CD4-positive, alpha-beta T cell treated with Interleukin-6 at 100 ng/mL for 8 hours (primary cell): Measurements from ENCODE around the gene HIRA.

Source experiments
- DNase-seq: peaks from one replicate; pipeline ENCODE4 v3.0.0-alpha.2; 2020; ENCODE audit warnings: mixed read lengths, low spot score

The HIRA gene, protein sequence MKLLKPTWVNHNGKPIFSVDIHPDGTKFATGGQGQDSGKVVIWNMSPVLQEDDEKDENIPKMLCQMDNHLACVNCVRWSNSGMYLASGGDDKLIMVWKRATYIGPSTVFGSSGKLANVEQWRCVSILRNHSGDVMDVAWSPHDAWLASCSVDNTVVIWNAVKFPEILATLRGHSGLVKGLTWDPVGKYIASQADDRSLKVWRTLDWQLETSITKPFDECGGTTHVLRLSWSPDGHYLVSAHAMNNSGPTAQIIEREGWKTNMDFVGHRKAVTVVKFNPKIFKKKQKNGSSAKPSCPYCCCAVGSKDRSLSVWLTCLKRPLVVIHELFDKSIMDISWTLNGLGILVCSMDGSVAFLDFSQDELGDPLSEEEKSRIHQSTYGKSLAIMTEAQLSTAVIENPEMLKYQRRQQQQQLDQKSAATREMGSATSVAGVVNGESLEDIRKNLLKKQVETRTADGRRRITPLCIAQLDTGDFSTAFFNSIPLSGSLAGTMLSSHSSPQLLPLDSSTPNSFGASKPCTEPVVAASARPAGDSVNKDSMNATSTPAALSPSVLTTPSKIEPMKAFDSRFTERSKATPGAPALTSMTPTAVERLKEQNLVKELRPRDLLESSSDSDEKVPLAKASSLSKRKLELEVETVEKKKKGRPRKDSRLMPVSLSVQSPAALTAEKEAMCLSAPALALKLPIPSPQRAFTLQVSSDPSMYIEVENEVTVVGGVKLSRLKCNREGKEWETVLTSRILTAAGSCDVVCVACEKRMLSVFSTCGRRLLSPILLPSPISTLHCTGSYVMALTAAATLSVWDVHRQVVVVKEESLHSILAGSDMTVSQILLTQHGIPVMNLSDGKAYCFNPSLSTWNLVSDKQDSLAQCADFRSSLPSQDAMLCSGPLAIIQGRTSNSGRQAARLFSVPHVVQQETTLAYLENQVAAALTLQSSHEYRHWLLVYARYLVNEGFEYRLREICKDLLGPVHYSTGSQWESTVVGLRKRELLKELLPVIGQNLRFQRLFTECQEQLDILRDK

GRCh38 chr22:19431649-19432132, at the start of gene HIRA:
Gene HIRA (minus strand): TSS chr22:19431733. CDS start chr22:19431476, 257 bp downstream.
- peak; percentile 74 for DNase-seq

GRCh38 chr22:19480789-19481188, 49.3 kb upstream of the HIRA start:
- DNase-seq = no peak

DNA sequence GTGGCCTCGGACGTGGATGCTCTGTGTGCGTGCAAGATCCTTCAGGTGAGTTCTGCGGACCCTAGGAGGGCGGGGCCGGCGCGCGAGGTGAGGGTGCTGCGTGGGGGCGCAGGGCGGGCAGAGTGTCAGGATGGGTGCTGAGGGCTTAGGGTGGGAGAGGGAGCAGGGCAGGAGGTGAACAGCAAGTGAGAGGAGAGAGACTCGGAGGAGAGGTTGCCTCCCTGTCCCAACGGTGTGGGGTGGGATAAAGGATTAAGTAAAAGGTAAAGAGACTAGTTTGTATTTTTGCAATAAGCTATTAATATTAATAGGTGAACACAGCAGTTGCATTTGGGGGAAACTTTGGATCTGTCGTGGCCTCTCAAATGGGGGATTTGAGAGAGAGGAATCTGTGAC, 48.6 kb upstream of the HIRA start:
- no peak for DNase-seq

GRCh38 chr22:19479355-19480172, 48.0 kb upstream of the HIRA start, which contains the start of gene CDC45:
Gene CDC45 (plus strand): TSS chr22:19479920. CDS start chr22:19479969, 49 bp downstream.
- DNase-seq = peak; percentile 95

- DNase-seq = peak; percentile 64
Measured at GRCh38 chr22:19478901-19479354, 47.4 kb upstream of the HIRA start, which contains the start of gene UFD1. Gene UFD1 (minus strand): TSS chr22:19479193. CDS start chr22:19479085, 108 bp downstream.

- no peak for DNase-seq
Measured at GRCh38 chr22:19478045-19478900, 46.7 kb upstream of the HIRA start.

GRCh38 chr22:19477321-19478044, 46.0 kb upstream of the HIRA start:
- DNase-seq = no peak

DNA sequence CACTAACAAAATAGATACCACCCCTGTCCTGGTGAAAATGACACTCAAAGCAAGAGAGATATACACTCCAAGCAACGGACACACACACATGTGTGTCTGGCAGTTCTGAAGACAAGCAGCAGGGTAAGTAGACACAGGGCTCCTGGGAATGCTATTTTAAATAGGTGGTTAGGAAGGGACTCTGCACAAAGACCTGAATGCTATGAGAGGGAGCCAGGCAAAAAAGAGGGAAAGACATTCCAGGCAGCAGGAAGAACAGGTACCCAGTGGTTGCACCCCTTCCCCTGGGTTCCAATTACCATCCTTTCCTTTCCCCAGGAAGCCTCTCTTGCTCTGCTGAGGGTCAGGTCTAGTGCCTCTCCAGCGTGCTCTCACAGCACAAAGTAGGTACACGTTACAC, 44.5 kb upstream of the HIRA start:
- DNase-seq = no peak

GRCh38 chr22:19473578-19473977, 42.0 kb upstream of the HIRA start:
- no peak for DNase-seq

DNA sequence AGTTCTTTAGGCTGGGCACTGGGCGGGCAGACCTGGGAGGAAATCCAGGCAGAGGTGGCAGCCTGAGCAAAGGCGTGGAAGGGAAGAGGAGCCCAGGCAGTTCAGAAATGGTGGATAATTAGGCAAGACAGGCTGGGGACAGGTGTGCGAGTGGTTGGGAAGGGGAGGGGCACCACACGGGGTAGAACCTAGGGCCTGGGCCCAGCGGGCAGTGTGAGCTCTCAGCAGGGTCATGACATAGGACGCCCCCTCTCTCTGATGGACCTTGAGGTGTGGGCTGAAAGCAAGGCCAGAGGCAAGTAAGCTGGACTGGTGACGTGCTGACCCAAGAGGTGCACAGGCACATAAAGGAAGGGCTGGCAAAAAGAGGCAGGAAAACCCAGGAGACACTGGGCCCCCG, 40.7 kb upstream of the HIRA start:
- DNase-seq = no peak

GRCh38 chr22:19471572-19471971, 40.0 kb upstream of the HIRA start:
- DNase-seq = no peak

GRCh38 chr22:19470010-19470409, 38.5 kb upstream of the HIRA start:
- no peak for DNase-seq

DNA sequence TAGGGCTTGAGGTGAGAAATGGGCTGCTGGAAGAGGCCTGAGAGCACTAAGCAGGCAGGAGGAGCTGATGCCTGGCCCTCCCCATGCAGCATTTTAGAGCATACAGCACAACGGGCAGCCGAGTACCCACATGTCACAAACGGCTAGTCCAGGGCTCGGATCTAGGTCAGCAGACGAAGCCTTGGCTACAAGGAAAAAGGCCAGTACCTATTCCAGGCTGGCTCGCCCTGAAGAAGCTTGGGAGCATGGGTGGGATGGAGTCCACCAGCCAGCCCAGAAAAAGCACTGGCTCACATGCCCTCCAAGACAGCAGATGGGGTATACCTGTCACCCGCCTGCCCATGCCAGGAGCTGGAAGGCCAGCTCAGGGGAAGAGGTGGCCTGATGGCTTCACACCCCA, 37.9 kb upstream of the HIRA start:
- no peak for DNase-seq

DNA sequence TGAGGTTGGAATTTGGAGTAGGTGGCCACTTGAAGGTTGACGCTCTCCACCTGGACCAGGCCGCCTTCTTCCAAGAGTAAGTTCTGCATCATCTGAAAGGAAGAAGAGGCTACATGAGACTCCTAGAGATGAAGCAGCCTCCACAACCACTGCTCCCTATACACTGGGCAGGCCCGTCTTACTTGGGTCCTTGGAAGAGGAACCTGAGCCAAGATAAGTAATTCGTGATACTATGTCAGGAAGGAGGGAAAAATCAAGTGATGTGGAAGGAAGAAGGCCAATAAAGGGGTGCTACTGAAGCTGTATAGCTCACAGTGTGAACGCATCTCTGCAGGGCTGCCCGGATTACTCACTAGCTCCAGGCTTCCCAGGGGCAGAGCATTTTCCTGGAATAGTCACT, 36.4 kb upstream of the HIRA start:
- DNase-seq = no peak

DNA sequence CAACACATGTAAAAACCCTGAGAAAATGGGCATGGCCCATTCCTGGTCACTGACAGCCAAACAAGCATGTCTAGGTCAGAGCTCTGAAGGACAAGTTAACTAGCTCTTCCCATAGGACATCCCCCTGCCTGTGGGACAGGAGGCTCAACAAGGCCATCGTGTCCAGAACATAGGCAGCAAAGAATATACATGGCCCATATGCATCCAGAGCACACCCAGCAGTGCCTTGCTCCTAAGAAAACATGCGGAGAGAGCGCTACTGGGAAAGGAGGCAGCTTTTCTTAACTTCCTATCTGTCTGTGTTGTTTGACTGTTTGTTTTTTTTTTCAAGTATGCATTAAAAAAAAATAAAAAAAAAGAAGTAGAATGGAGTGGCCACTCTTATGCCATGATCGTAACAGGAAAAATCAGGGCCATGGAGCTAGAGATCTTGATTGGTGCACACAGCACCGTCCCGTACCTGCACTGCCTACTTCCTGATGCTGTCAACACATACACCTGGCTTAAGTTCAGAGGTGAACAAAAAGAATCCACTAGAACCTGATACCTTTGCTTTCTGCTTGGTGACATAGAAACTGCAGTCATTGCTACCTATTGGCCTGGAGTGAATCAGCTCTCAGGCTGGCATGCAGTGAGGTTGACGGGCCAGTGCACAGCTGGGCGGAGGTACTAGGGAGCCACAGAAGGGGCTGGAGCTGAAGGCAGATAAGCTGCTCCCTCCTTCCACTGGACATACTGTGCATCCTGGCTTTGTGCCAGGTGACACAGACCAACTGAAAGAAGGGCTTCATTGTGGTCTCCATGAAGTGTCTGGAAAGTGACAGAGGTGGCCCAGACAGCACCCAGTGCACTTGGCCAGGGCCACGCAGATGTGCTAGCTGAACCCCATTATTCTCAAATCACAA, 35.6 kb upstream of the HIRA start:
- DNase-seq = no peak

DNA sequence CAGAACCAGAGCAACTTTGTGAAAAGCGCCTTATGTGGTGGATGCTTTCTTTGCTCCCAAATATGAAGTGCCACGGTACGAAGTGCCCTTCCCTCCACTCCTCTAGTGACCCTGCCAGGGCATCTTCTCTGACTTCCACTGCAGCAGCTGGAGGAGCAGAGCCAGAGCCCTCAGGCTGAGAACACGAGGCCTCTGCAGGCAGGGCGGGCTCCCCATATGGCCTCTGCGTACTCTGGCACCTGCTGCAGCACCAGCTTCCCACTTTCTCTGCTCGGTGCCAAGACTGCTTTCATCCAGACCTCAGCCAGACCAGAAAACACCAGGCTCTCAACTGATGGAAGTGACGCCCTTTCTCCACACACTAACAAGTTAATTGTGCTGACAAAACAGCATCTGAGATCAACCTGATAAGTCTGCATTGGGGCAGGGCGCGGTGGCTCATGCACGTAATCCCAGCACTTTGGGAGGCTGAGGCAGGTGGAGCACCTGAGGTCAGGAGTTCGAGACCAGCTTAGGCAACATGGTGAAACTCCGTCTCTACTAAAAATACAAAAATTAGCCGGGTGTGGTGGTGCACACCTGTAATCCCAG, 34.7 kb upstream of the HIRA start:
- no peak for DNase-seq

- DNase-seq = no peak
Measured at GRCh38 chr22:19464975-19465374, 33.4 kb upstream of the HIRA start.

GRCh38 chr22:19464546-19464945, 33.0 kb upstream of the HIRA start:
- no peak for DNase-seq
